Right cardiac atrium (tissue), 5 donors: ENCODE data around the gene INHBE. TPM values are rescaled to one million over a fixed set of nuclear protein-coding genes. Genes with fewer than 3 reads are reported as not detected.
"Not testable (repeated sequence)": the region's sequence is repeated elsewhere in the genome, so short reads cannot be mapped to it uniquely, and the experiment has no call there.

Experiments used
- ATAC-seq, 2 donors: fragments of 200-7000 bp; cut with Tn5 transposase; one replicate each; pipeline versions ENCODE4 v1.8.0 to v1.9.1; 2020; ENCODE audit warnings: moderate library complexity in 2 of 2, mild to moderate bottlenecking in 1 of 2
- DNase-seq, 3 donors: peaks; one replicate each; pipeline ENCODE4 v3.0.0-alpha.2; 2020
- H3K27ac ChIP-seq: one replicate; pipeline ENCODE4 v1.5.1; 2013; ENCODE audit warnings: mild to moderate bottlenecking, low read length, control low read depth, moderate library complexity
- H3K27me3 ChIP-seq: one replicate; pipeline ENCODE4 v1.6.1; 2013; ENCODE audit not compliant: control insufficient read depth, insufficient read depth
- H3K4me1 ChIP-seq: one replicate; pipeline ENCODE4 v1.6.1; 2013; ENCODE audit warnings: low read length; ENCODE audit not compliant: control insufficient read depth, insufficient read depth
- H3K4me3 ChIP-seq: one replicate; pipeline ENCODE4 v1.5.1; 2013; ENCODE audit warnings: low read length, control low read depth
- H3K9me3 ChIP-seq: one replicate; pipeline ENCODE4 v1.6.1; 2013; ENCODE audit warnings: low read length; ENCODE audit not compliant: control insufficient read depth
- WGBS: extraction: QIAGEN DNeasy Blood & Tissue Kit; methylation state at CpG from one replicate; pipeline ENCODE4 v1.1.7; 2013; 5-methylcytosine and 5-hydroxymethylcytosine counted together
- intact Hi-C, 4 donors: fragments of 100-400 bp; cut with DNase I; formaldehyde crosslinking; loops; one replicate each; pipeline versions ENCODE4 v1.11.0 to v1.14.0; 2022 to 2023
- long read RNA-seq, 4 donors: library from polyadenylated mRNA; unstranded; transcript quantifications; one replicate each; pipeline ENCODE4 v2.0.0, GENCODE V29; 2020 to 2021
- polyA plus RNA-seq: library from polyadenylated mRNA; stranded (reverse); fragments of 200-250 nt; gene quantifications from one replicate; pipeline ENCODE4 v1.2.3, GENCODE V29; 2013
- total RNA-seq, 4 donors: library from RNA; stranded (reverse); fragmentation: NEBNext Ultra II Directional; extraction: Animal tissue kit (Norgen Biotek cat#: 25700); gene quantifications; one replicate each; pipeline ENCODE4 v1.2.1, GENCODE V29; 2021
- donor health status: healthy with polysubstance abuse.
- donor health status: DM: no; HTN: yes; CAD: no.
- donor health status: DM: no; HTN: no; CAD: no.
- donor health status: DM: no; HTN: yes; CAD: no; lungs with severe emphysema.
- donor health status: DM: yes; HTN: yes; CAD: no.

Gene INHBE, protein sequence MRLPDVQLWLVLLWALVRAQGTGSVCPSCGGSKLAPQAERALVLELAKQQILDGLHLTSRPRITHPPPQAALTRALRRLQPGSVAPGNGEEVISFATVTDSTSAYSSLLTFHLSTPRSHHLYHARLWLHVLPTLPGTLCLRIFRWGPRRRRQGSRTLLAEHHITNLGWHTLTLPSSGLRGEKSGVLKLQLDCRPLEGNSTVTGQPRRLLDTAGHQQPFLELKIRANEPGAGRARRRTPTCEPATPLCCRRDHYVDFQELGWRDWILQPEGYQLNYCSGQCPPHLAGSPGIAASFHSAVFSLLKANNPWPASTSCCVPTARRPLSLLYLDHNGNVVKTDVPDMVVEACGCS
- total RNA-seq (not detected), polyA plus RNA-seq (not detected)
- long read RNA-seq, donor 1 = 0 reads
- long read RNA-seq, donor 2 = 0 reads
- long read RNA-seq, donor 3 = 0 reads
- long read RNA-seq, donor 4 = 0 reads

DNA sequence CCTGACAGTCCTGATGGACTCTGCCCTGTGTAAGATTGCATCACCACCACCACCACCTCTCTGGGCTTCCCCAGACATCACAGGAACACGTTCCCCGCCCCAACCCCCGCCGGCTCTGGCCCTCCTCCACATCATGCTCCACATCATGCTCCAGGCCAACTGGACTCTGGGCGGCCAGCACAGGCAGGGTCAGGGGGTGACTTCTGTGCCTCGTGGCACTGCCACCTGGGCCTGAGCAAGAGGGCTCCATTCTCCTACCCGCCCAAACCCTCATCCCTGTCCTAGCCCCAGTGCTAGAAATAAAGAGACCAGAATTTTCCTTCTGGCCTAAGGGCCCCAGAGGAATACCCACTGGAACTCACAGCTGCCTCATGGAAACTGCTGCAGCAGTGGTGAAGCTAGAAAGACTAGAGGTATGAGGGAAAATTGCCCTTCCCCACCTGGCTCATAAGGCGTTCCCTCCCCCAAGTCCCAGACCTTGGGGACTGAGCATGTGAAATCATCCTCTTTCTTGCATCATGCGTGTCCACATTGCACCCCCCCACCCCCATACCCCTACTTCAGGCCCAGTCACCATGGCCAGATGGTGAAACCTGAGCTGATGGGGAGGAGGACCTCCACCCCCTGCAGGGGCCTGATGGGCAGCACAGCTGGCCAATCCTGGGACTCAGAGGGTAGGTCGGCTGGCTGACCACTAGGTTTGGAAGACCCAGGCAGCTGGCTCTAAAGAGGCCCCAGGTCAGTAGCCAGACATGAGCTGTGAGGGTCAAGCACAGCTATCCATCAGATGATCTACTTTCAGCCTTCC is at the start of gene INHBE:
TSS of gene INHBE (plus strand) at position 742 of the 808 bp plus-strand sequence. CDS start 230 bp downstream, outside the sequence.
- no peak within 1 kb of the TSS for H3K4me3 ChIP-seq
- no peaks in the 10 kb centered on the region for H3K27me3 ChIP-seq
- no peaks in the 10 kb centered on the region for H3K9me3 ChIP-seq
- H3K27ac ChIP-seq = no peak within 1 kb of the TSS
- H3K4me1 ChIP-seq = no peaks in the 10 kb centered on the region
- 61% methylated on average over 10 of the region's 10 CpGs for WGBS
- intact Hi-C loops = no loop called here
- ATAC-seq = no peak
- DNase-seq = peak in 1 of 3 donors; percentile 64

DNA sequence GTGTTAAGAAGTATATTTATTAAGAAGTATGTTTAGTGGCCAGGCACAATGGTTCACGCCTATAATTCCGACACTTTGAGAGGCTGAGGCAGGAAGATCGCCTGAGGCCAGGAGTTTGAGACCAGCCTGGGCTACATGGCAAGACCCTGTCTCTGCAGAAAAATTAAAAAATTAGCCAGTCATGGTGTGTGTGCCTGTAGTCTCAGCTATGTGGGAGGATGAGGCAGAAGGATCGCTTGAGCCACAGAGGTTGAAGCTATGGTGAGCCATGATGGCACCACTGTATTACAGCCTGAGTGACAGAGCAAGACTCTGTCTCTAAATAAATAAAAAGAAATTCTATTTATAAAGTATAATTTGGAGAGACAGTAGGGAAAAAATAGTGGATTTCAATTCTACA is 44.6 kb upstream of the INHBE start:
- Histone ChIP-seq H3K9me3 (no peaks in the 10 kb centered on the region), H3K27me3 (no peaks in the 10 kb centered on the region), H3K27ac (no peak overlapping the region), H3K4me1 (no peaks in the 10 kb centered on the region), H3K4me3 (no peak overlapping the region)
- 96% methylated on average over 4 of the region's 4 CpGs for WGBS
- intact Hi-C loops = no loop called here
- DNase-seq (no peak), ATAC-seq (no peak)

DNA sequence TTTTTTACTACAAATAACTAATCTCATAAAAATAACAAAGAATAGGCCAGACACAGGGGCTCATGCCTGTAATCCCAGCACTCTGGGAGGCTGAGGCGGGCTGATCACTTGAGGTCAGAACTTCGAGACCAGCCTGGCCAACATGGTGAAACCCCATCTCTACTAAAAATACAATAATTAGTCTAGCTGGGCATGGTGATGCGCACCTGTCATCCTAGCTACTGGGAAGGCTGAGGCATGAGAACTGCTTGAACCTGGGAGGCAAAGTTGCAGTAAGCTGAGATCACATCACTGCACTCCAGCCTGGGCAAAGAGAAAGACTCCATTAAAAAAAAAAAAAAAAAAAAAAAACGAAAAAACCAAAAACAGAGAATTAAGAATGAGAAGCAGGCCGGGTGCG is 40.9 kb upstream of the INHBE start:
- H3K9me3 ChIP-seq, intact Hi-C loops: not testable (repeated sequence)
- WGBS = 90% methylated on average over 6 of the region's 6 CpGs

DNA sequence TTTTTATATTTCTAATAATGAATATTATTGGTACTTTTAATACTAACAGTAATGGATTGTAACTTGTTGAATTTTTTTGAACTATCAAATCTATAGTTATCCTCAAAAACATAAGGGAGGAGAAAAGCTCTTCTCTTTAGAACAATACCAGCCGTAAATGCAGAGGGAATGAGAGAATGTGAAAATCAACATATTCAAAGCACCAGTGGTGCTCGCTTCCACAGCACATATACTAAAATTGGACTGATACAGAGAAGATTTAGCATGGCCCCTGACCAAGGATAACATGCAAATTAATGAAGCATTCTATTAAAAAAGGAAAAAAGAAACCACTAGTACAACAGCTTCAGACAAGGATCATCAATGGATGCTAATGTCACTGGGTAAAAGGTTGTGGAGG is 40.0 kb upstream of the INHBE start:
- DNase-seq (no peak), ATAC-seq (no peak)
- no peak overlapping the region for H3K4me3 ChIP-seq
- peaks cover 7% of the 10 kb centered on the region for H3K4me1 ChIP-seq
- intact Hi-C loops = no loop called here
- H3K27ac ChIP-seq = no peak overlapping the region
- H3K27me3 ChIP-seq = no peaks in the 10 kb centered on the region
- no peaks in the 10 kb centered on the region for H3K9me3 ChIP-seq
- 78% methylated on average over 2 of the region's 2 CpGs for WGBS

More for the DNA sequence above, 40.9 kb upstream of the INHBE start:
- not testable (repeated sequence) for ATAC-seq, H3K4me1 ChIP-seq, DNase-seq, H3K4me3 ChIP-seq, H3K27me3 ChIP-seq, H3K27ac ChIP-seq

DNA sequence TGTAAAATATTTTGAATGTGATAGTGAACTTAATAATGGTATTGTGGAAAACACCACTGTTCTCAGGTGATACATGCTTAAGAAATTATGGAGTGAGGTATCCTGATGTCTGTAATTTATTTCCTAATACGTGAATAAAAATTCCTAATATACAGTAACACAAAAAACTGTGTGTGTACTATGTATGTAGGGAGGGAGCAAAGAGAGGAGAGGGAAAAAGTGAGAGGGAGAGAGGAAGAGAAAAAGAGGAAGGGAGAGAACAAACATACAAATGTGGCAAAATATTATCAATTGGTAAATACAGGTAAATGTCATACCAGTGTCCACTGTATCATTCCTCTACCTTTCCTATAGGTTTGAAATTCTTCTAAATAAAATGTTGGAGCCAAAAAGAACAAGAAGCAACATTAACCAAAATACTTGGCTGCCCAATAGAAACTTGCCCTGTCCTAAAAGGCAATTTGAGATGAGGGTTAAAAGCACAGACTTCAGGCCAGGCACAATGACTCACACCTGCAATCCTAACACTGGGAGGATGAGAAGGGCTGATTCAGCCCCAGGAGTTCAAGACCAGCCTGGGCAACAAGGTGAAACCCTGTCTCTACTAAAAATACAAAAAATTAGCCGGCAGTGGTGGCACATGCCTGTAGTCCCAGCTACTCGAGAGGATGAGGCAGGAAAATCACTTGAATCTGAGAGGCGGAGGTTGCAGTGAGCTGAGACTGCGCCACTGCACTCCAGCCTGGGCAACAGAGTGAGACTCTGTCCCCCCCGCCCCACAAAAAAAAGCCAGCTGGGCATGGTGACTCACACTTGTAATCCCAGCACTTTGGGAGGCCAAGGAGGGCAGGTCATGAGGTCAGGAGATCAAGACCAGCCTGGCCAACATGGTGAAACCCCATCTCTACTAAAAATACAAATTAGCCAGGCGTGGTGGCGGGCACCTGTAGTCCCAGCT is 38.8 kb upstream of the INHBE start:
- peaks cover 7% of the 10 kb centered on the region for H3K4me1 ChIP-seq
- DNase-seq = no peak
- ATAC-seq = no peak
- H3K4me3 ChIP-seq = no peak overlapping the region
- no peaks in the 10 kb centered on the region for H3K27me3 ChIP-seq
- intact Hi-C loops = no loop called here
- H3K9me3 ChIP-seq = no peaks in the 10 kb centered on the region
- H3K27ac ChIP-seq = no peak overlapping the region
- WGBS = 90% methylated on average over 8 of the region's 8 CpGs

DNA sequence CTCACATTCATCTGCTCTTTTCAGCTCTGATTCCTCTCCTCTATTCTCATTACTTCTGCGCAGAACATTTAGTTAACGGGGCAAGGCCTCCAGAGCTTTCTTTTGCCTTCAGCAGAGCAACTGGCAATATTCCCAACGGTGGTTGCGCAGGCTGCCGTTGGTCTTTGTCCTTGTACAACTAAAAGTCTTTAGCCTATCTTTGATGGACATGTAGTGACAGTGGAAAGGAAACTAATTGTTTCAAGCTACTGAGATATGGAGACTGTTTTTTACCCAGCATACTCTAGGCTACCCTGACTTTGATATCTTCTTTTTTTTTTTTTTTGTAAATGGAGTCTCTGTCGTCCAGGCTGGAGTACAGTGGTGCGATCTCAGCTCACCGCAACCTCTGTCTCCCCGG is 36.9 kb upstream of the INHBE start:
- intact Hi-C loops = no loop called here
- Histone ChIP-seq H3K4me1 (peaks cover 7% of the 10 kb centered on the region), H3K27ac (no peak overlapping the region), H3K4me3 (no peak overlapping the region), H3K9me3 (no peaks in the 10 kb centered on the region), H3K27me3 (no peaks in the 10 kb centered on the region)
- ATAC-seq (peak; percentile 62 to 77), DNase-seq (no peak)
- 75% methylated on average over 9 of the region's 9 CpGs for WGBS

DNA sequence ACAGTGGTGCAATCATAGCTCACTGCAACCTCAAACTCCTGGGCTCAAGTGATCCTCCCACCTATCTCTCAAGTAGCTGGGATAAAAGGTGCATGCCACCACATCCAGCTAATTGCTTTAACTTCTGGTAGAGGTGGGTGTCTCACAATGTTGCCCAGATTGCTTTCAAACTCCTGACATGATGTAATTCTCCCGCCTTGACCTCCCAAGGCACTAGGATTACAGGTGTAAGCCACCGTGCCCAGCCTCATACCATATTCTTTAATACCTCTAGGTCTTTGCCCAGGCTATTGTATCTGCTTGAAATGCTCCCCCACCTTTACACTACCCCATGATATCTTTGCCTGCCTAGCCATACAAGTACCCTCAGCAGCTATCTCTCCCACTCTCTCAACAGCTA is 35.6 kb upstream of the INHBE start:
- Histone ChIP-seq H3K4me3 (no peak overlapping the region), H3K27me3 (no peaks in the 10 kb centered on the region), H3K27ac (no peak overlapping the region), H3K9me3 (no peaks in the 10 kb centered on the region), H3K4me1 (peaks cover 7% of the 10 kb centered on the region)
- WGBS = 95% methylated on average over 2 of the region's 2 CpGs
- ATAC-seq (no peak), DNase-seq (no peak)
- intact Hi-C loops = no loop called here

DNA sequence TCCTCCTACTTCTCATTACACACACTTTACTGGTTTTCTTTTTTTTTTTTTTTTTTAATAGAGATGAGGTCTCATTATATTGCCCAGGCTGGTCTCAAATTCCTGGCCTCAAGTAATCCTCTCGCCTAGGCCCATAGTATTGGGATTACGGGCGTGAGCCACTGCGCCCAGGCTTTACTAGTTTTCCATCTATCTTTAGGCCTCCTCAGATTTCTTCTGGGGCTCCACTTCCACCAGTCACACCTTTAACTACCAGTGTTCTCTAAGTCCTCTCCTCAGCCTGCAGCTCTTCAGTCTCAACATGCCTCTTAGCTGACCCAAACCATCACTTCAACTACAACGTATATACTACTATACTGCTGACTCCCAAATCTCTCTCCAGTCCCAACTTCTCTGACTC is 34.6 kb upstream of the INHBE start:
- Histone ChIP-seq H3K27ac (no peak overlapping the region), H3K9me3 (no peaks in the 10 kb centered on the region), H3K27me3 (no peaks in the 10 kb centered on the region), H3K4me3 (no peak overlapping the region), H3K4me1 (peaks cover 7% of the 10 kb centered on the region)
- ATAC-seq (no peak), DNase-seq (no peak)
- WGBS = 96% methylated on average over 5 of the region's 5 CpGs
- intact Hi-C loops = no loop called here

DNA sequence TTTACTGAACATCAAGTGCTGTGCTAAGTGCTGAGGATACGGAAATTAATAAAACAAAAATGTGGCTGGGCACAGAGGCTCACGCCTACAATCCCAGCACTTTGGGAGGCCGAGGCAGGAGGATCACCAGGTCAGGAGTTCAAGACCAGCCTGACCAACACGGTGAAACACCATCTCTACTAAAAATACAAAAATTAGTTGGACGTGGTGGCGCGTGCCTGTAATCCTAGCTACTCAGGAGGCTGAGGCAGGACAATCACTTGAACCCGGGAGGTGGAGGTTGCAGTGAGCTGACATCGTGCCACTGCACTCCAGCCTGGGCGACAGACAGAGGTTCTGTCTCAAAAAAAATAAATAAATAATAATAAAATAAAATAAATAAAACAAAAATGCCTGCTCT is 28.2 kb upstream of the INHBE start:
- H3K27me3 ChIP-seq, H3K9me3 ChIP-seq, ATAC-seq, H3K4me1 ChIP-seq, H3K4me3 ChIP-seq, H3K27ac ChIP-seq, intact Hi-C loops, DNase-seq: not testable (repeated sequence)
- WGBS = 95% methylated on average over 10 of the region's 10 CpGs

DNA sequence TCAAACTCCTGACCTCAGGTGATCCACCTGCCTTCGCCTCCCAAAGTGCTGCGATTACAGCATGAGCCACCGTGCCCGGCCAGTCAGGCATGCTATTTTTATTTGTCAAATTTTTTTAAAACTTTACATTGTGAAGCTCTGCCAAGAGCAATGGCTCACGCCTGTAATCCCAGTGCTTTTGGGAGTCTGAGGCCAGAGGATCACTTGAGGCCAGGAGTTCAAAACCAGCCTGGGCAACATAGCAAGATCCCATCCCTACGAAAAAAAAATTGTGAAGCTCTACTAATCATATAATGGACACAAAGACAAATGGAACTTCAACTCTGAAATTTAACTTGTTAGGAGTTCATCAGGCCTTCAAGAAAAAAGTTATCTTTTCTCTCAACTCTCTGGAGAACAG is 26.1 kb upstream of the INHBE start:
- H3K9me3 ChIP-seq = no peaks in the 10 kb centered on the region
- ATAC-seq (no peak), DNase-seq (no peak)
- WGBS = 77% methylated on average over 6 of the region's 6 CpGs
- H3K4me3 ChIP-seq = no peak overlapping the region
- no peaks in the 10 kb centered on the region for H3K27me3 ChIP-seq
- intact Hi-C loops = no loop called here
- H3K27ac ChIP-seq = no peak overlapping the region
- H3K4me1 ChIP-seq = peaks cover 4% of the 10 kb centered on the region
